ENCODE measurements around the gene STIM2. TPM values are rescaled to one million over a fixed set of nuclear protein-coding genes. Genes with fewer than 3 reads are reported as not detected.
"Not testable (repeated sequence)": the region's sequence is repeated elsewhere in the genome, so short reads cannot be mapped to it uniquely, and the experiment has no call there.

The STIM2 gene
- total RNA-seq, 4 donors from 2014 or later, result 9.6 to 12.2 (median 10.1) TPM

GRCh38 chr4:26821677-26822503 lies 38.8 kb upstream of the STIM2 start:
- H3K27me3 ChIP-seq, result no peaks in the 10 kb centered on the region
- H3K4me1 ChIP-seq, result peaks cover 0 to 4% (median 0%) of the 10 kb centered on the region in 4 donors
- 79% methylated on average over 11 of the region's 11 CpGs for WGBS
- no peak for DNase-seq (ENCODE audit: extremely low spot score)
- H3K4me3 ChIP-seq, result no peak overlapping the region
- no peaks in the 10 kb centered on the region for H3K36me3 ChIP-seq
- TF ChIP-seq POLR2AphosphoS5 (IDR thresholded peaks at IDR 0.05), result no peak
- intact Hi-C loops (cut with DNase I), result no loop called here
- H3K27ac ChIP-seq (replicated peaks in 1 of 4), result no peak overlapping the region
- H3K9me3 ChIP-seq, result no peaks in the 10 kb centered on the region

- H3K9me3 ChIP-seq, result no peaks in the 10 kb centered on the region
- 71% methylated on average over 6 of the region's 6 CpGs for WGBS
- peaks cover 0 to 4% (median 0%) of the 10 kb centered on the region in 4 donors for H3K4me1 ChIP-seq
- H3K27ac ChIP-seq (replicated peaks in 1 of 4), result no peak overlapping the region
- TF ChIP-seq EP300 (IDR thresholded peaks at IDR 0.05), result no peak
- no peak for TF ChIP-seq POLR2AphosphoS5 (IDR thresholded peaks at IDR 0.05)
- TF ChIP-seq POLR2A (IDR thresholded peaks at IDR 0.05; ENCODE audit: low read depth), result no peak
- no peak overlapping the region for H3K4me3 ChIP-seq
- H3K36me3 ChIP-seq, result no peaks in the 10 kb centered on the region
- DNase-seq (ENCODE audit: extremely low spot score), result no peak
- intact Hi-C loops (cut with DNase I), result no loop called here
- no peaks in the 10 kb centered on the region for H3K27me3 ChIP-seq
Measured at GRCh38 chr4:26822546-26822945, 38.1 kb upstream of the STIM2 start.

GRCh38 chr4:26822974-26823373 lies 37.7 kb upstream of the STIM2 start:
- H3K36me3 ChIP-seq; H3K27ac ChIP-seq (replicated peaks in 1 of 4); H3K9me3 ChIP-seq; intact Hi-C loops (cut with DNase I); H3K27me3 ChIP-seq; H3K4me1 ChIP-seq; DNase-seq (ENCODE audit: extremely low spot score); H3K4me3 ChIP-seq: not testable (repeated sequence)
- WGBS, result 87% methylated on average over 6 of the region's 6 CpGs

- no peak for DNase-seq (ENCODE audit: extremely low spot score)
- no peaks in the 10 kb centered on the region for H3K27me3 ChIP-seq
- no peak overlapping the region for H3K27ac ChIP-seq (replicated peaks in 1 of 4)
- intact Hi-C loops (cut with DNase I), result no loop called here
- no peaks in the 10 kb centered on the region for H3K36me3 ChIP-seq
- 88% methylated on average over 3 of the region's 3 CpGs for WGBS
- H3K4me1 ChIP-seq, result peaks cover 0 to 4% (median 0%) of the 10 kb centered on the region in 4 donors
- TF ChIP-seq POLR2A (IDR thresholded peaks at IDR 0.05; ENCODE audit: low read depth) (no peak), POLR2AphosphoS5 (IDR thresholded peaks at IDR 0.05) (no peak), EP300 (IDR thresholded peaks at IDR 0.05) (no peak)
- TF ChIP-seq, protein P1, sequence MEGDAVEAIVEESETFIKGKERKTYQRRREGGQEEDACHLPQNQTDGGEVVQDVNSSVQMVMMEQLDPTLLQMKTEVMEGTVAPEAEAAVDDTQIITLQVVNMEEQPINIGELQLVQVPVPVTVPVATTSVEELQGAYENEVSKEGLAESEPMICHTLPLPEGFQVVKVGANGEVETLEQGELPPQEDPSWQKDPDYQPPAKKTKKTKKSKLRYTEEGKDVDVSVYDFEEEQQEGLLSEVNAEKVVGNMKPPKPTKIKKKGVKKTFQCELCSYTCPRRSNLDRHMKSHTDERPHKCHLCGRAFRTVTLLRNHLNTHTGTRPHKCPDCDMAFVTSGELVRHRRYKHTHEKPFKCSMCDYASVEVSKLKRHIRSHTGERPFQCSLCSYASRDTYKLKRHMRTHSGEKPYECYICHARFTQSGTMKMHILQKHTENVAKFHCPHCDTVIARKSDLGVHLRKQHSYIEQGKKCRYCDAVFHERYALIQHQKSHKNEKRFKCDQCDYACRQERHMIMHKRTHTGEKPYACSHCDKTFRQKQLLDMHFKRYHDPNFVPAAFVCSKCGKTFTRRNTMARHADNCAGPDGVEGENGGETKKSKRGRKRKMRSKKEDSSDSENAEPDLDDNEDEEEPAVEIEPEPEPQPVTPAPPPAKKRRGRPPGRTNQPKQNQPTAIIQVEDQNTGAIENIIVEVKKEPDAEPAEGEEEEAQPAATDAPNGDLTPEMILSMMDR (IDR thresholded peaks at IDR 0.05), result no peak
- H3K4me3 ChIP-seq, result no peak overlapping the region
- no peaks in the 10 kb centered on the region for H3K9me3 ChIP-seq
Measured at GRCh38 chr4:26823583-26823982, 37.1 kb upstream of the STIM2 start.

GRCh38 chr4:26824667-26825066 lies 36.0 kb upstream of the STIM2 start:
- Histone ChIP-seq H3K36me3 (no peaks in the 10 kb centered on the region), H3K9me3 (no peaks in the 10 kb centered on the region), H3K27me3 (no peaks in the 10 kb centered on the region), H3K27ac (replicated peaks in 1 of 4) (no peak overlapping the region), H3K4me1 (peaks cover 0 to 4% (median 0%) of the 10 kb centered on the region in 4 donors), H3K4me3 (no peak overlapping the region)
- intact Hi-C loops (cut with DNase I), result no loop called here
- no peak for TF ChIP-seq POLR2AphosphoS5 (IDR thresholded peaks at IDR 0.05)
- no peak for TF ChIP-seq EP300 (IDR thresholded peaks at IDR 0.05)
- TF ChIP-seq, protein P1 (IDR thresholded peaks at IDR 0.05), result no peak
- no peak for TF ChIP-seq POLR2A (IDR thresholded peaks at IDR 0.05; ENCODE audit: low read depth)
- WGBS, result 88% methylated on average over 2 of the region's 2 CpGs
- no peak for DNase-seq (ENCODE audit: extremely low spot score)

DNA sequence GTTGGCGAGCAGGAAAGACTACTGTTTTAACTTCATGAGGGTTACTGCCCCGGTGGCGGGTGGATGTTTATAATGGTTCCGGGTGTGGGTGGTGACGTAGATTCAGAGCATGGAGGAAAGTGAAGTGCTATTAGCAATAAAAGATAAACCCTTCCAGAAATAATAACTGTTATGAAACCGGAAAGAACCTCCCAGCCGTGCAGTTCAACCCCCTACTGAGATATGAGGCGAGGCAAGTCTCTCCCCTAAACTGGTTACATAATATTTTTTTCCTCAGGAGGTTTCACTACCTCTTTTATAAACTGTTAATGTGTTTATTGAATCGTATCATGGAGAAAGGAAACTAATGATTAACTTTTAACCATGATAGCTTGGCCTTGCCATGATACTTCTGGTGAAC lies 33.9 kb upstream of the STIM2 start:
- WGBS, result 61% methylated on average over 9 of the region's 9 CpGs
- Histone ChIP-seq H3K27me3 (no peaks in the 10 kb centered on the region), H3K4me3 (no peak overlapping the region), H3K9me3 (no peaks in the 10 kb centered on the region), H3K36me3 (no peaks in the 10 kb centered on the region), H3K4me1 (peaks cover 0 to 4% (median 0%) of the 10 kb centered on the region in 4 donors), H3K27ac (replicated peaks in 1 of 4) (no peak overlapping the region)
- no peak for TF ChIP-seq EP300 (IDR thresholded peaks at IDR 0.05)
- no peak for TF ChIP-seq POLR2AphosphoS5 (IDR thresholded peaks at IDR 0.05)
- TF ChIP-seq POLR2A (IDR thresholded peaks at IDR 0.05; ENCODE audit: low read depth), result no peak
- TF ChIP-seq, protein P1 (IDR thresholded peaks at IDR 0.05), result no peak
- intact Hi-C loops (cut with DNase I), result no loop called here
- no peak for DNase-seq (ENCODE audit: extremely low spot score)

DNA sequence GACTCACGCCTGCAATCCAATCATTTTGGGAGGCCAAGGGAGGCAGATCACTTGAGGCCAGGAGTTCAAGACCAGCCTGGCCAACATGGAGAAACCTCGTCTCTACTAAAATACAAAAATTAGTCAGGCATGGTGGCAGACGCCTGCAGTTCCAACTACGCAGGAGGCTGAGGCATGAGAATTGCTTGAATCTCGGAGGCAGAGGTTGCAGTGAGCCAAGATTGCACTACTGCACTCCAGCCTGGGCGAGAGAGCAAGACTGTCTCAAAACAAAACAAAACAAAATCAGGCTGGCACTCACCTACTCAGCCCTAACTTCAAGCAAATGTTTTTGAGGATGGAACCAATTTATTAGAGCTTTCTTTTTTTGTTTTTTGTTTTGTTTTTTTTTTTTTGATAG lies 33.3 kb upstream of the STIM2 start:
- intact Hi-C loops (cut with DNase I); DNase-seq (ENCODE audit: extremely low spot score); H3K4me1 ChIP-seq; H3K27me3 ChIP-seq; H3K4me3 ChIP-seq; H3K36me3 ChIP-seq; H3K27ac ChIP-seq (replicated peaks in 1 of 4); H3K9me3 ChIP-seq: not testable (repeated sequence)
- WGBS, result 85% methylated on average over 6 of the region's 6 CpGs

Data from esophagus muscularis mucosa (tissue), 4 donors.